GM23338 (cell line): Measurements from ENCODE around the gene FGF13. TPM values are rescaled to one million over a fixed set of nuclear protein-coding genes. Genes with fewer than 3 reads are reported as not detected.
A peak's percentile ranks its signal among the peaks of the same experiment; 100 is the strongest.

ENCODE experiments used
- ATAC-seq: fragments of 200-7000 bp; cut with Tn5 transposase; 3 replicates; pipeline ENCODE4 v1.9.1; 2020
- DNase-seq: peaks from one replicate; pipeline ENCODE4 v3.0.0-alpha.2; 2015; ENCODE audit warnings: low spot score
- H2AFZ ChIP-seq: fragments of 200-600 bp; sonication (generic); 2 replicates; pipeline ENCODE4 v1.8.0; 2016; ENCODE audit warnings: antibody characterized with exemption, mild to moderate bottlenecking, moderate library complexity
- H3F3A ChIP-seq: fragments of 200-600 bp; sonication (generic); replicated peaks from 2 replicates; pipeline ENCODE4 v1.8.0; 2017; ENCODE audit warnings: antibody characterized with exemption, mixed run types, low read depth
- H3K27ac ChIP-seq: fragments of 200-600 bp; sonication (generic); 2 replicates; pipeline ENCODE4 v1.6.1; 2016; ENCODE audit warnings: low read depth
- H3K27me3 ChIP-seq: fragments of 200-600 bp; sonication (generic); 2 replicates; pipeline ENCODE4 v1.8.0; 2016; ENCODE audit warnings: mild to moderate bottlenecking, mixed run types, moderate library complexity; ENCODE audit not compliant: insufficient read depth
- H3K36me3 ChIP-seq: fragments of 200-600 bp; sonication (generic); 2 replicates; pipeline ENCODE4 v1.8.0; 2016; ENCODE audit warnings: mild to moderate bottlenecking; ENCODE audit not compliant: insufficient read depth
- H3K4me1 ChIP-seq: fragments of 200-600 bp; sonication (generic); 2 replicates; pipeline ENCODE4 v1.8.0; 2016; ENCODE audit warnings: mild to moderate bottlenecking, moderate library complexity; ENCODE audit not compliant: insufficient read depth
- H3K4me2 ChIP-seq: fragments of 200-600 bp; sonication (generic); 2 replicates; pipeline ENCODE4 v1.7.1; 2017; ENCODE audit warnings: mixed run types
- H3K4me3 ChIP-seq: fragments of 200-600 bp; sonication (generic); 2 replicates; pipeline ENCODE4 v1.6.1; 2016; ENCODE audit warnings: mixed run types
- H3K79me2 ChIP-seq: fragments of 200-600 bp; sonication (generic); replicated peaks from 2 replicates; pipeline ENCODE4 v1.8.0; 2017; ENCODE audit warnings: mild to moderate bottlenecking; ENCODE audit not compliant: insufficient read depth
- H3K9me2 ChIP-seq: fragments of 200-600 bp; sonication (generic); 2 replicates; pipeline ENCODE4 v1.8.0; 2017; ENCODE audit not compliant: insufficient read depth
- H4K20me1 ChIP-seq: fragments of 200-600 bp; sonication (generic); replicated peaks from 2 replicates; pipeline ENCODE4 v1.8.0; 2017; ENCODE audit warnings: mild to moderate bottlenecking; ENCODE audit not compliant: insufficient read depth
- H3K27ac Mint-ChIP-seq: 2 replicates; pipeline ENCODE4 v1.8.0; 2020; ENCODE audit warnings: inconsistent platforms, mild to moderate bottlenecking, moderate library complexity, mixed read lengths
- H3K27me3 Mint-ChIP-seq: 3 replicates; pipeline ENCODE4 v1.8.0; 2022; ENCODE audit warnings: low read depth, mild to moderate bottlenecking, moderate library complexity, mixed read lengths, inconsistent platforms; ENCODE audit not compliant: insufficient read depth, poor library complexity
- H3K36me3 Mint-ChIP-seq: 3 replicates; pipeline ENCODE4 v1.8.0; 2021; ENCODE audit warnings: low read depth, mild to moderate bottlenecking, inconsistent platforms, moderate library complexity, mixed read lengths
- H3K4me1 Mint-ChIP-seq: 3 replicates; pipeline ENCODE4 v1.8.0; 2020; ENCODE audit warnings: mild to moderate bottlenecking, inconsistent platforms, mixed read lengths
- H3K4me3 Mint-ChIP-seq: 3 replicates; pipeline ENCODE4 v1.8.0; 2021; ENCODE audit warnings: moderate library complexity, mild to moderate bottlenecking, inconsistent platforms, mixed read lengths
- H3K9me3 Mint-ChIP-seq: 3 replicates; pipeline ENCODE4 v1.8.0; 2020; ENCODE audit warnings: moderate library complexity, mild to moderate bottlenecking, inconsistent platforms, mixed read lengths
- CREB1 ChIP-seq: fragments of 250-450 bp; sonication (Bioruptor Pico); IDR thresholded peaks from 2 replicates; pipeline ENCODE4 v1.5.0; 2020; ENCODE audit warnings: low read depth, mild to moderate bottlenecking, moderate library complexity
- CTCF ChIP-seq, 2 experiments: fragments of 200-600 bp in 1 of 2; sonication (generic) in 1 of 2; conservative IDR thresholded peaks; 2 replicates each; pipeline versions ENCODE4 v1.5.1 to v1.6.1; 2016 to 2017; ENCODE audit warnings: antibody characterized with exemption in 2 of 2, low read depth in 2 of 2, mild to moderate bottlenecking in 2 of 2, moderate library complexity in 1 of 2
- EZH2 ChIP-seq: fragments of 200-600 bp; sonication (generic); IDR thresholded peaks from one replicate; pipeline ENCODE4 v1.8.0; 2017; ENCODE audit warnings: antibody characterized with exemption, mild to moderate bottlenecking, low read depth; ENCODE audit not compliant: unreplicated experiment
- EZH2phosphoT487 ChIP-seq: fragments of 200-600 bp; sonication (generic); IDR thresholded peaks from one replicate; pipeline ENCODE4 v1.8.1; 2018; ENCODE audit warnings: antibody characterized with exemption; ENCODE audit not compliant: unreplicated experiment
- JUNB ChIP-seq: IDR thresholded peaks from one replicate; pipeline ENCODE4 v1.6.1; 2016; ENCODE audit warnings: antibody characterized with exemption; ENCODE audit not compliant: unreplicated experiment
- NANOG ChIP-seq: IDR thresholded peaks from 2 replicates; pipeline ENCODE4 v1.6.1; 2016; ENCODE audit warnings: antibody characterized with exemption, borderline replicate concordance
- POLR2AphosphoS5 ChIP-seq: IDR thresholded peaks from 2 replicates; pipeline ENCODE4 v1.6.1; 2016; ENCODE audit warnings: antibody characterized with exemption, low read depth
- REST ChIP-seq: IDR thresholded peaks from one replicate; pipeline ENCODE4 v1.6.1; 2018; ENCODE audit warnings: antibody characterized with exemption; ENCODE audit not compliant: unreplicated experiment
- STAT1 ChIP-seq: IDR thresholded peaks from one replicate; pipeline ENCODE4 v1.6.1; 2016; ENCODE audit warnings: antibody characterized with exemption; ENCODE audit not compliant: unreplicated experiment
- ZNF114 ChIP-seq: fragments of 250-450 bp; sonication (Bioruptor Pico); IDR thresholded peaks from 2 replicates; pipeline ENCODE4 v1.5.0; 2020; ENCODE audit warnings: mild to moderate bottlenecking, moderate library complexity
- ZNF331 ChIP-seq: fragments of 250-450 bp; sonication (Bioruptor Pico); IDR thresholded peaks from 2 replicates; pipeline ENCODE4 v1.5.0; 2020; ENCODE audit warnings: low read depth, mild to moderate bottlenecking, moderate library complexity
- ZNF462 ChIP-seq: fragments of 250-450 bp; sonication (Bioruptor Pico); IDR thresholded peaks from 2 replicates; pipeline ENCODE4 v1.5.0; 2020; ENCODE audit warnings: mild to moderate bottlenecking, moderate library complexity
- polyA plus RNA-seq: library from polyadenylated mRNA; unstranded; fragments of >200 nt; fragmentation: Nextera tagmentation; extraction: Ambion mirVana; gene quantifications from 2 replicates; pipeline ENCODE4 v1.2.1, GENCODE V29; 2016
- total RNA-seq: library from RNA; depleted of rRNA; stranded (reverse); fragments of >200 nt; shearing (Covaris generic); gene quantifications from 2 replicates; pipeline ENCODE4 v1.2.3, GENCODE V29; 2014
- TF ChIP-seq, protein P1 (sequence below): IDR thresholded peaks from 2 replicates; pipeline ENCODE4 v1.6.1; 2016; ENCODE audit warnings: antibody characterized with exemption

FGF13 gene
- total and polyA plus RNA-seq, 2 experiments from 2014 or later, result 18.8 to 20.3 TPM

DNA sequence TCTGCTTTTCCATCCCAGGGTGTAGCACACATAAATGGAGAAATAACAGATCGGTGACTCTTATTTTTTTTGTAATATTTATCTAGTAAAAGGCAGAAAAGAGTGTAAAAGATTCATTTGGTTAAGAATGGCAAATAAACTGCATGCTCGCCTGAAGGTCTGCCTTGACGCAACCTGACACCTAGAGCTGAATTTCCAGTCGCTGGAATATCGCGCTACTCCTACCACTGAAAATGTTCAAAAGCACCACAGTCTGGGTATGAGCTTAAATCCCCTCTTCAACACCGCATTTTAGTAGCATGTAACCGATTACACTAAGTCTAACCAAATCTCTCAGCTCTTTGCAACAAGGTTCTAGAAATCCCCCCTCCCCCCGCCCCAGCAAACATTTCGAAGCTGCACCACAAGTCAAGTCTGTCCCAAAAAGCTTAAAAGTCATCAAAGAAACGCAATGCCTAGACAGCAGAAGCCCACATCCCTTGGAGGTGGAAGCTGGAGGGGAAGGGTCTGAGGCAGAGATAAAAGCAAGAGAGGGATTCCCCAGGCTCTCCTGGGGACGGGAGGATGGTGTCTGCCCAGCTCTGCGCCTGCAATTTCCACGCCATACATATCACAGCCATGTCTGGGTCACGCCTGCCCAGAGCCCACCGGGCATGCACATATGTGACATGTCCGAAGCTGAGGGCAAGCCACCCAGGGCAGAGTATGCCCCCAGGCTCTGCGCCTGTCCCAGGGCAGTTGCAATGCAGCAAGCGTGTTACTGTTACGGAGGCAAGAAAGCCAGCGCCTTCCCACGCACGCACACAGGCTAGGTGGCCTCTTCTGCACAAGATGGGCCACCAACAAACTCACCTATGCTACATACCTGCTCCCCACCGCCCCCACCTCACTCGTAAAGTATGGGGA lies 1.4 kb downstream of the FGF13 start:
- Mint-ChIP-seq H3K9me3 (no peaks in the 10 kb centered on the region), H3K4me3 (peak overlapping the region; percentile 89), H3K36me3 (peaks cover 8% of the 10 kb centered on the region; the same call in 2 of the 3 replicates), H3K27me3 (peaks cover 2% of the 10 kb centered on the region), H3K4me1 (peaks cover 23% of the 10 kb centered on the region), H3K27ac (no peak overlapping the region)
- Histone ChIP-seq H3K27me3 (0 out of 2 replicates have a peak, but pooled peaks cover 3% of the 10 kb centered on the region), H3K4me2 (peak overlapping the region; percentile 86), H3K9me2 (no peaks in the 10 kb centered on the region), H2AFZ (no peak overlapping the region), H3K27ac (no peak overlapping the region), H3K79me2 (peaks cover 22% of the 10 kb centered on the region), H4K20me1 (no peaks in the 10 kb centered on the region), H3K36me3 (no peaks in the 10 kb centered on the region), H3F3A (no peaks in the 10 kb centered on the region), H3K4me1 (0 out of 2 replicates have a peak, but pooled peaks cover 13% of the 10 kb centered on the region), H3K4me3 (peak overlapping the region; percentile 66)
- ATAC-seq (peak; percentile 10), DNase-seq (peak; percentile 40)
- TF ChIP-seq CREB1 (CRISPR knock-in tag) (no peak), ZNF462 (CRISPR knock-in tag) (no peak), NANOG (no peak), EZH2phosphoT487 (no peak), EZH2 (no peak), STAT1 (no peak), POLR2AphosphoS5 (no peak), ZNF331 (CRISPR knock-in tag) (no peak), ZNF114 (CRISPR knock-in tag) (no peak), JUNB (no peak), REST (no peak), CTCF (conservative IDR thresholded peaks at IDR 0.05; ENCODE audit: low read depth in 2 of 2) (no peak)
- TF ChIP-seq, protein P1, sequence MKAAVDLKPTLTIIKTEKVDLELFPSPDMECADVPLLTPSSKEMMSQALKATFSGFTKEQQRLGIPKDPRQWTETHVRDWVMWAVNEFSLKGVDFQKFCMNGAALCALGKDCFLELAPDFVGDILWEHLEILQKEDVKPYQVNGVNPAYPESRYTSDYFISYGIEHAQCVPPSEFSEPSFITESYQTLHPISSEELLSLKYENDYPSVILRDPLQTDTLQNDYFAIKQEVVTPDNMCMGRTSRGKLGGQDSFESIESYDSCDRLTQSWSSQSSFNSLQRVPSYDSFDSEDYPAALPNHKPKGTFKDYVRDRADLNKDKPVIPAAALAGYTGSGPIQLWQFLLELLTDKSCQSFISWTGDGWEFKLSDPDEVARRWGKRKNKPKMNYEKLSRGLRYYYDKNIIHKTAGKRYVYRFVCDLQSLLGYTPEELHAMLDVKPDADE, result no peak
